ENCODE measurements around the gene NUTM2E.
"Not testable (repeated sequence)": the region's sequence is repeated elsewhere in the genome, so short reads cannot be mapped to it uniquely, and the experiment has no call there.

GRCh38 chr10:79869439-79870097 is 43.0 kb downstream of the NUTM2E start:
- TF ChIP-seq CTCF (CRISPR knock-in tag; IDR thresholded peaks at IDR 0.05); ZNF263 (CRISPR knock-in tag; IDR thresholded peaks at IDR 0.05); DBP (CRISPR knock-in tag; IDR thresholded peaks at IDR 0.05; ENCODE audit: not compliant biosample characterization); STAT6 (CRISPR knock-in tag; IDR thresholded peaks at IDR 0.05; ENCODE audit: borderline replicate concordance); NFIC (IDR thresholded peaks at IDR 0.05; ENCODE audit: low read length); ATF1 (CRISPR knock-in tag; IDR thresholded peaks at IDR 0.05); RNF2 (conservative IDR thresholded peaks at IDR 0.05; ENCODE audit: low read depth); RFX5 (IDR thresholded peaks at IDR 0.05; ENCODE audit: low read depth, low read length); HMGXB3 (CRISPR knock-in tag; IDR thresholded peaks at IDR 0.05; ENCODE audit: borderline replicate concordance); TCF12 (IDR thresholded peaks at IDR 0.05); TCF12 (CRISPR knock-in tag; IDR thresholded peaks at IDR 0.05); ZNF326 (CRISPR knock-in tag; IDR thresholded peaks at IDR 0.05; ENCODE audit: borderline replicate concordance): not testable (repeated sequence)

Measured in HepG2 (cell line).